Activated CD8-positive, alpha-beta memory T cell treated with anti-CD3 and anti-CD28 coated beads, Interleukin-2, amount 50 U/mL, for 1 hour (primary cell): ENCODE measurements around the gene INO80.
"Not testable (repeated sequence)": the region's sequence is repeated elsewhere in the genome, so short reads cannot be mapped to it uniquely, and the experiment has no call there.

ENCODE experiments used
- DNase-seq: peaks from one replicate; pipeline ENCODE4 v3.0.0-alpha.2; 2020; ENCODE audit errors: extremely low read depth

INO80 gene

GRCh38 chr15:41115652-41116115 is 396 bp downstream of the INO80 start:
- DNase-seq, result peak; percentile 34

- no peak for DNase-seq
Measured at GRCh38 chr15:41115161-41115651, 874 bp downstream of the INO80 start.

- DNase-seq, result no peak
Measured at GRCh38 chr15:41106947-41107346, 9.1 kb downstream of the INO80 start.

GRCh38 chr15:41105348-41106334 is 10.4 kb downstream of the INO80 start:
- DNase-seq, result no peak

GRCh38 chr15:41104234-41104633 is 11.8 kb downstream of the INO80 start:
- DNase-seq, result no peak

GRCh38 chr15:41102854-41103253 is 13.2 kb downstream of the INO80 start:
- DNase-seq, result no peak

GRCh38 chr15:41096178-41096577 is 19.9 kb downstream of the INO80 start:
- DNase-seq, result no peak

GRCh38 chr15:41085029-41085428 is 31.1 kb downstream of the INO80 start:
- no peak for DNase-seq

GRCh38 chr15:41080144-41080543 is 35.9 kb downstream of the INO80 start:
- DNase-seq, result no peak

- DNase-seq, result no peak
Measured at GRCh38 chr15:41079717-41080116, 36.4 kb downstream of the INO80 start.

GRCh38 chr15:41078879-41079278 is 37.2 kb downstream of the INO80 start:
- DNase-seq, result not testable (repeated sequence)

- no peak for DNase-seq
Measured at GRCh38 chr15:41078125-41078524, 38.0 kb downstream of the INO80 start.

GRCh38 chr15:41073028-41073427 is 43.1 kb downstream of the INO80 start:
- no peak for DNase-seq

- no peak for DNase-seq
Measured at GRCh38 chr15:41072013-41072412, 44.1 kb downstream of the INO80 start.

GRCh38 chr15:41066516-41066915 is 49.6 kb downstream of the INO80 start:
- DNase-seq, result no peak

GRCh38 chr15:41061667-41062066 is 54.4 kb downstream of the INO80 start:
- DNase-seq, result no peak

- DNase-seq, result no peak
Measured at GRCh38 chr15:41060505-41060904, 55.6 kb downstream of the INO80 start.

- DNase-seq, result no peak
Measured at GRCh38 chr15:41056810-41057209, 59.3 kb downstream of the INO80 start.

GRCh38 chr15:41055706-41056105 is 60.4 kb downstream of the INO80 start:
- DNase-seq, result no peak

- no peak for DNase-seq
Measured at GRCh38 chr15:41051139-41051538, 64.9 kb downstream of the INO80 start.

- no peak for DNase-seq
Measured at GRCh38 chr15:41048852-41049251, 67.2 kb downstream of the INO80 start.

- DNase-seq, result no peak
Measured at GRCh38 chr15:41048397-41048796, 67.7 kb downstream of the INO80 start.

- DNase-seq, result no peak
Measured at GRCh38 chr15:41047474-41047873, 68.6 kb downstream of the INO80 start.
